ENCODE results near the gene CCDC80. TPM values are rescaled to one million over a fixed set of nuclear protein-coding genes. Genes with fewer than 3 reads are reported as not detected.

Gene CCDC80
- total RNA-seq, 1 donor from 2014 or later: 171 TPM

DNA sequence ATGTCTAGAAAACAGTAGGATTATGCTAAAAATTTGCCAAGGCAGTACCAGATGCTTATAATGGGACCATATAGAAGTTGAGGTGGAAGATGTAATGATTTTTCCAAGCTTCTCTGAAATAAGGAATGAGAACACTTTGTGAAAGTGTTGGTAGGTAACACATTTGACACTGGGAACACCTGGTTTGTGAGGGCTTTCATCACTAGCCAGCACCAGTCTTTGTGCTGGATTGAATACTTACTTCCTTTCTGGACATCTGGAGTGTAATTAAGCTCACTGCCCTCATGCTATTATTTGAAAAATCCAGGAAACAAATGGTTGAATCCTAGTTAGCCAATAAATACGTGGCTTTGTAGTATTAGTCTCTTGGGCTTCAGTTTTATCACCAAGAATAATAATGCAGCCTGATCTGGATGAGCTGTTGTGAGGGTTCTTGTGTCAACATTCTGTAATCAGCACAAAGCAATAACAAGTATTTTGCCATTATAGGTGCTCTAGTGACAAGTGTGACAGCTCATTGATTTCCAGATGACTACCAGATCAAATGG is 12.9 kb downstream of the CCDC80 start:
- Histone ChIP-seq H3K36me3 (no peaks in the 10 kb centered on the region), H3K27me3 (ENCODE audit: low read depth) (no peaks in the 10 kb centered on the region), H3K9me3 (replicated peaks) (no peaks in the 10 kb centered on the region), H3K27ac (replicated peaks) (peak overlapping the region; percentile 65), H3K4me3 (no peak overlapping the region), H3K4me1 (no peaks in the 10 kb centered on the region)
- TF ChIP-seq, protein P1, sequence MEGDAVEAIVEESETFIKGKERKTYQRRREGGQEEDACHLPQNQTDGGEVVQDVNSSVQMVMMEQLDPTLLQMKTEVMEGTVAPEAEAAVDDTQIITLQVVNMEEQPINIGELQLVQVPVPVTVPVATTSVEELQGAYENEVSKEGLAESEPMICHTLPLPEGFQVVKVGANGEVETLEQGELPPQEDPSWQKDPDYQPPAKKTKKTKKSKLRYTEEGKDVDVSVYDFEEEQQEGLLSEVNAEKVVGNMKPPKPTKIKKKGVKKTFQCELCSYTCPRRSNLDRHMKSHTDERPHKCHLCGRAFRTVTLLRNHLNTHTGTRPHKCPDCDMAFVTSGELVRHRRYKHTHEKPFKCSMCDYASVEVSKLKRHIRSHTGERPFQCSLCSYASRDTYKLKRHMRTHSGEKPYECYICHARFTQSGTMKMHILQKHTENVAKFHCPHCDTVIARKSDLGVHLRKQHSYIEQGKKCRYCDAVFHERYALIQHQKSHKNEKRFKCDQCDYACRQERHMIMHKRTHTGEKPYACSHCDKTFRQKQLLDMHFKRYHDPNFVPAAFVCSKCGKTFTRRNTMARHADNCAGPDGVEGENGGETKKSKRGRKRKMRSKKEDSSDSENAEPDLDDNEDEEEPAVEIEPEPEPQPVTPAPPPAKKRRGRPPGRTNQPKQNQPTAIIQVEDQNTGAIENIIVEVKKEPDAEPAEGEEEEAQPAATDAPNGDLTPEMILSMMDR (IDR thresholded peaks at IDR 0.05; ENCODE audit: borderline replicate concordance): no peak
- intact Hi-C loops (cut with micrococcal nuclease): no loop called here
- no peak for DNase-seq

DNA sequence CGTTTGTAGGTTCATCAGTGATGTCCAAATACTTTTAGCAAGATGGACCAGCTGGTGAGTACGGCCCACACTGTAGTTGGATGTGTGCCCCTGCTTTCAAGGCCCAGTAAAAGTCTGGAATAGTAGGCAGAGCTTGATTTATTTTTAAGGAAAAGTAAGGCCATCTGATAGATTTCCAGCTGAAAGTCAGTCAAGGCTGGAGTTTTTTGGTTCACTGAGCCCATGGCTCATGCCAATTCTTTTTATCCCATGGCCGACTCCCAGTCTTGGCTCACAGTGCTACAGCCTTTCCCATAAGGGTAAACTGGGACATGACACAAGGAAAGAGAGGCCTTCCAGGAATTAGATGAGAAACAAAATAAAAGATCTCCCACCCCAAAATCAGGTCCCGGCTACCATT is 13.5 kb downstream of the CCDC80 start:
- no peaks in the 10 kb centered on the region for H3K4me1 ChIP-seq

GRCh38 chr3:112623717-112624116 is 17.2 kb downstream of the CCDC80 start:
- no peaks in the 10 kb centered on the region for H3K9me3 ChIP-seq (replicated peaks)
- H3K27me3 ChIP-seq (ENCODE audit: low read depth): peaks cover 5% of the 10 kb centered on the region
- no peaks in the 10 kb centered on the region for H3K36me3 ChIP-seq
- no peak overlapping the region for H3K4me3 ChIP-seq
- DNase-seq: no peak
- TF ChIP-seq, protein P1 (IDR thresholded peaks at IDR 0.05; ENCODE audit: borderline replicate concordance): no peak
- intact Hi-C loops (cut with micrococcal nuclease): no loop called here
- H3K4me1 ChIP-seq: no peaks in the 10 kb centered on the region
- H3K27ac ChIP-seq (replicated peaks): no peak overlapping the region

More for the DNA sequence above, 13.5 kb downstream of the CCDC80 start:
- H3K4me3 ChIP-seq: no peak overlapping the region
- intact Hi-C loops (cut with micrococcal nuclease): no loop called here
- peaks cover 5% of the 10 kb centered on the region for H3K27me3 ChIP-seq (ENCODE audit: low read depth)
- H3K36me3 ChIP-seq: no peaks in the 10 kb centered on the region
- peak overlapping the region; percentile 65 for H3K27ac ChIP-seq (replicated peaks)
- no peaks in the 10 kb centered on the region for H3K9me3 ChIP-seq (replicated peaks)
- TF ChIP-seq, protein P1 (IDR thresholded peaks at IDR 0.05; ENCODE audit: borderline replicate concordance): no peak
- DNase-seq: peak; percentile 41

- no peaks in the 10 kb centered on the region for H3K36me3 ChIP-seq
- no peaks in the 10 kb centered on the region for H3K4me1 ChIP-seq
- H3K9me3 ChIP-seq (replicated peaks): no peaks in the 10 kb centered on the region
- no peak for DNase-seq
- TF ChIP-seq, protein P1 (IDR thresholded peaks at IDR 0.05; ENCODE audit: borderline replicate concordance): no peak
- H3K27ac ChIP-seq (replicated peaks): no peak overlapping the region
- H3K27me3 ChIP-seq (ENCODE audit: low read depth): peaks cover 5% of the 10 kb centered on the region
- intact Hi-C loops (cut with micrococcal nuclease): no loop called here
- H3K4me3 ChIP-seq: no peak overlapping the region
Observed at GRCh38 chr3:112623213-112623612, 17.7 kb downstream of the CCDC80 start.

- TF ChIP-seq, protein P1 (IDR thresholded peaks at IDR 0.05; ENCODE audit: borderline replicate concordance): no peak
- no peak for DNase-seq
- Histone ChIP-seq H3K4me3 (no peak overlapping the region), H3K27me3 (ENCODE audit: low read depth) (peaks cover 5% of the 10 kb centered on the region), H3K27ac (replicated peaks) (no peak overlapping the region), H3K36me3 (no peaks in the 10 kb centered on the region), H3K4me1 (no peaks in the 10 kb centered on the region), H3K9me3 (replicated peaks) (no peaks in the 10 kb centered on the region)
- intact Hi-C loops (cut with micrococcal nuclease): no loop called here
Observed at GRCh38 chr3:112619295-112619694, 21.6 kb downstream of the CCDC80 start.

Measured in left ventricle myocardium inferior (tissue), 1 donor.